HEK293 (cell line): ENCODE data around the gene HMG20A.
"Not testable (repeated sequence)": the region's sequence is repeated elsewhere in the genome, so short reads cannot be mapped to it uniquely, and the experiment has no call there.

Experiments
- CTCF ChIP-seq: fragments of 450-650 bp; formaldehyde crosslinking; IDR thresholded peaks from 2 replicates; pipeline ENCODE4 v1.5.1; 2016; ENCODE audit warnings: missing biosample characterization, missing genetic modification characterization
- KLF1 ChIP-seq: fragments of 450-650 bp; formaldehyde crosslinking; IDR thresholded peaks from 2 replicates; pipeline ENCODE4 v1.5.1; 2016; ENCODE audit warnings: missing biosample characterization, missing genetic modification characterization
- PATZ1 ChIP-seq: fragments of 450-650 bp; formaldehyde crosslinking; IDR thresholded peaks from 2 replicates; pipeline ENCODE4 v1.5.1; 2016; ENCODE audit warnings: missing biosample characterization, missing genetic modification characterization
- ZNF133 ChIP-seq: fragments of 450-650 bp; formaldehyde crosslinking; IDR thresholded peaks from 2 replicates; pipeline ENCODE4 v1.5.1; 2016; ENCODE audit warnings: missing biosample characterization, missing genetic modification characterization
- ZNF610 ChIP-seq: fragments of 450-650 bp; formaldehyde crosslinking; IDR thresholded peaks from 2 replicates; pipeline ENCODE4 v1.5.1; 2016; ENCODE audit warnings: missing biosample characterization, missing genetic modification characterization, borderline replicate concordance
- ZNF670 ChIP-seq: fragments of 450-650 bp; formaldehyde crosslinking; IDR thresholded peaks from 2 replicates; pipeline ENCODE4 v1.5.1; 2016; ENCODE audit warnings: missing biosample characterization, missing genetic modification characterization, low read depth
- ZNF837 ChIP-seq: fragments of 450-650 bp; formaldehyde crosslinking; IDR thresholded peaks from 2 replicates; pipeline ENCODE4 v1.5.1; 2016; ENCODE audit warnings: missing biosample characterization, missing genetic modification characterization

GRCh38 chr15:77410157-77410500 is 10.6 kb upstream of the HMG20A start:
- TF ChIP-seq CTCF; KLF1 (tag by site-specific recombination); ZNF133; PATZ1 (tag by site-specific recombination); ZNF670; ZNF610; ZNF837: not testable (repeated sequence)
